Neural cell (in vitro differentiated cells): ENCODE data around the gene ARIH1. TPM values are rescaled to one million over a fixed set of nuclear protein-coding genes. Genes with fewer than 3 reads are reported as not detected.

Experiments
- H2AFZ ChIP-seq: fragments of 200-600, 300-800 bp; sonication (generic), shearing (Covaris generic); 2 replicates; pipeline ENCODE4 v1.6.0; 2014; ENCODE audit warnings: low read depth, mild to moderate bottlenecking, antibody characterized with exemption, low read length, moderate library complexity
- H3F3A ChIP-seq: fragments of 200-600 bp; shearing (Covaris generic); 2 replicates; pipeline ENCODE4 v1.6.1; 2016; ENCODE audit warnings: mild to moderate bottlenecking, moderate library complexity, mixed read lengths, antibody characterized with exemption, low read length; ENCODE audit not compliant: insufficient read depth, poor library complexity, severe bottlenecking
- H3K27ac ChIP-seq: fragments of 200-600, 300-800 bp; sonication (generic), shearing (Covaris generic); 2 replicates; pipeline ENCODE4 v1.5.1; 2014; ENCODE audit warnings: mild to moderate bottlenecking, low read length, moderate library complexity
- H3K27me3 ChIP-seq: fragments of 300-800, 200-600 bp; sonication (generic), shearing (Covaris generic); 2 replicates; pipeline ENCODE4 v1.6.0; 2014; ENCODE audit warnings: mild to moderate bottlenecking, low read depth, low read length, moderate library complexity; ENCODE audit not compliant: insufficient read depth
- H3K36me3 ChIP-seq: fragments of 300-800, 200-600 bp; sonication (generic), shearing (Covaris generic); 2 replicates; pipeline ENCODE4 v1.5.1; 2014; ENCODE audit warnings: mild to moderate bottlenecking, antibody characterized with exemption, low read length, moderate library complexity; ENCODE audit not compliant: insufficient read depth
- H3K4me2 ChIP-seq: fragments of 300-800, 200-600 bp; sonication (generic), shearing (Covaris generic); 2 replicates; pipeline ENCODE4 v1.6.0; 2014; ENCODE audit warnings: mild to moderate bottlenecking, low read length
- H3K4me3 ChIP-seq: fragments of 300-800, 200-600 bp; sonication (generic), shearing (Covaris generic); 2 replicates; pipeline ENCODE4 v1.5.1; 2014; ENCODE audit warnings: mild to moderate bottlenecking, low read length, moderate library complexity
- H3K79me2 ChIP-seq: fragments of 200-600 bp; shearing (Covaris generic); replicated peaks from 2 replicates; pipeline ENCODE4 v1.6.0; 2014; ENCODE audit warnings: mild to moderate bottlenecking, low read length, moderate library complexity; ENCODE audit not compliant: insufficient read depth
- H3K9ac ChIP-seq: fragments of 300-800, 200-600 bp; sonication (generic), shearing (Covaris generic); 2 replicates; pipeline ENCODE4 v1.6.1; 2016; ENCODE audit warnings: mild to moderate bottlenecking, low read length, mixed read lengths
- H3K9me2 ChIP-seq: fragments of 200-600 bp; shearing (Covaris generic); 2 replicates; pipeline ENCODE4 v1.6.1; 2016; ENCODE audit warnings: mild to moderate bottlenecking, low read length, mixed read lengths; ENCODE audit not compliant: insufficient read depth
- H3K9me3 ChIP-seq: fragments of 200-600, 300-800 bp; sonication (generic), shearing (Covaris generic); 2 replicates; pipeline ENCODE4 v1.6.1; 2016; ENCODE audit warnings: mild to moderate bottlenecking, mixed run types, low read length, moderate library complexity, mixed read lengths
- H4K20me1 ChIP-seq: fragments of 200-600 bp; shearing (Covaris generic); 2 replicates; pipeline ENCODE4 v1.6.1; 2016; ENCODE audit warnings: mild to moderate bottlenecking, mixed run types; ENCODE audit not compliant: insufficient read depth
- EP300 ChIP-seq: fragments of 450-650 bp; conservative IDR thresholded peaks from 2 replicates; pipeline ENCODE4 v1.6.1; 2014; ENCODE audit warnings: antibody characterized with exemption, mild to moderate bottlenecking, moderate library complexity; ENCODE audit not compliant: poor library complexity, severe bottlenecking
- EZH2 ChIP-seq: fragments of 200-600, 300-800 bp; shearing (Covaris generic), sonication (generic); IDR thresholded peaks from 2 replicates; pipeline ENCODE4 v1.6.1; 2014; ENCODE audit warnings: antibody characterized with exemption, low read length, borderline replicate concordance, mild to moderate bottlenecking; ENCODE audit not compliant: insufficient read depth, poor library complexity, severe bottlenecking
- MXI1 ChIP-seq: fragments of 450-650 bp; conservative IDR thresholded peaks from 2 replicates; pipeline ENCODE4 v1.6.1; 2014; ENCODE audit warnings: antibody characterized with exemption, mild to moderate bottlenecking; ENCODE audit not compliant: poor library complexity, severe bottlenecking
- POLR2AphosphoS5 ChIP-seq: IDR thresholded peaks from 2 replicates; pipeline ENCODE4 v1.6.1; 2012
- RAD21 ChIP-seq: fragments of 450-650 bp; conservative IDR thresholded peaks from 2 replicates; pipeline ENCODE4 v1.6.1; 2014; ENCODE audit warnings: antibody characterized with exemption, mild to moderate bottlenecking, moderate library complexity
- SMC3 ChIP-seq: fragments of 450-650 bp; conservative IDR thresholded peaks from 2 replicates; pipeline ENCODE4 v1.6.1; 2014; ENCODE audit warnings: antibody characterized with exemption, mild to moderate bottlenecking, moderate library complexity; ENCODE audit not compliant: poor library complexity
- TAF1 ChIP-seq: IDR thresholded peaks from 2 replicates; pipeline ENCODE4 v1.6.1; 2012; ENCODE audit warnings: low read depth
- polyA plus RNA-seq: library from polyadenylated mRNA; depleted of rRNA; stranded (reverse); fragments of >200 nt; gene quantifications from 2 replicates; pipeline ENCODE4 v1.2.3, GENCODE V29; 2014
- TF ChIP-seq, protein P1 (sequence below): fragments of 450-650 bp; IDR thresholded peaks from 2 replicates; pipeline ENCODE4 v1.5.1; 2014; ENCODE audit warnings: antibody characterized with exemption, mild to moderate bottlenecking, moderate library complexity; ENCODE audit not compliant: poor library complexity, severe bottlenecking
- TF ChIP-seq, protein P2 (sequence below): IDR thresholded peaks from 2 replicates; pipeline ENCODE4 v1.6.1; 2012; ENCODE audit warnings: borderline replicate concordance

The ARIH1 gene
- polyA plus RNA-seq, 1 donor from 2014 or later, result 72.1 TPM

DNA sequence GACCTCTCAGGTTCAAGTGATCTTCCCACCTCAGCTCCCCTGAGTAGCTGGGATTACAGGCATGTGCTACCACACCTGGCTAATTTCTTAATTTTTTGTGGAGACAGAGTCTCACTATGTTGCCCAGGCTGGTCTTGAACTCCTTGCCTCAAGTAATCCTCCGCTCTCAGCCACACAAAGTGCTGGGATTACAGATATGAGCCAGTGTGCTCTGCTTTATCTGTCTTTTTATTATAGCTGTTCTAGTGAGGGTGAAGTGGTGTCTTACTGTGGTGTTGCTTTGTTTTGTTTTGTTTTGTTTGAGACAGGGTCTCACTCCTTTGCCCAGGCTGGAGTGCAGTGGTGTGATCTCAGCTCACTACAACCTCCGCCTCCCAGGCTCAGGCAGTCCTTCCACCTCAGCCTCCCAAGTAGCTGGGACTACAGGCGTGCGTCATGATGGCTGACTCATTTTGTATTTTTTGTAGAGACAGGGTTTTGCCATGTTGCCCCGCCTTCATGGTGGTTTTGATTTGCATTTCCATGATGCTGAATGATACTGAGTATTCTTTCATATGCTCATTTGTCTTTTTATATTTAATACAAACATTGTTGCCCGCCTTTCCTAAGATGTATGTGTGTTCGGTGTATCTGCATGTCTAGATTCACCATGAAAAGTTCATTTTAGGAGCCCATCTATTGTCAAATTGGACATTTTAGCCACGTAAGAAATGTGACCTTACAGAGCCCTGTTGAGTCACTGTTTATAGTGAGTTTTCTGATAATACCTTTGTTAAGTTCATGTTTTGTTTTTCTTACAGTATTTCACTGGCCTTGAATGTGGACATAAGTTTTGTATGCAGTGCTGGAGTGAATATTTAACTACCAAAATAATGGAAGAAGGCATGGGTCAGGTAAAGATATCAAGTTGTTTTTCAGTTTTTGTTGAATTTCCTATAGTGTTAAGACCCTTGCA is 80.6 kb downstream of the ARIH1 start:
- H3K4me2 ChIP-seq, result no peak overlapping the region
- no peaks in the 10 kb centered on the region for H3F3A ChIP-seq
- H3K9me3 ChIP-seq, result no peaks in the 10 kb centered on the region
- H3K27me3 ChIP-seq, result no peaks in the 10 kb centered on the region
- H2AFZ ChIP-seq, result no peak overlapping the region
- no peaks in the 10 kb centered on the region for H3K36me3 ChIP-seq
- H3K4me3 ChIP-seq, result no peak overlapping the region
- H3K79me2 ChIP-seq, result peaks cover 20% of the 10 kb centered on the region
- no peaks in the 10 kb centered on the region for H4K20me1 ChIP-seq
- no peaks in the 10 kb centered on the region for H3K9me2 ChIP-seq
- no peak overlapping the region for H3K9ac ChIP-seq
- TF ChIP-seq SMC3, result no peak
- TF ChIP-seq TAF1, result no peak
- no peak for TF ChIP-seq EP300
- no peak for TF ChIP-seq RAD21
- no peak for TF ChIP-seq POLR2AphosphoS5
- TF ChIP-seq, protein P1, sequence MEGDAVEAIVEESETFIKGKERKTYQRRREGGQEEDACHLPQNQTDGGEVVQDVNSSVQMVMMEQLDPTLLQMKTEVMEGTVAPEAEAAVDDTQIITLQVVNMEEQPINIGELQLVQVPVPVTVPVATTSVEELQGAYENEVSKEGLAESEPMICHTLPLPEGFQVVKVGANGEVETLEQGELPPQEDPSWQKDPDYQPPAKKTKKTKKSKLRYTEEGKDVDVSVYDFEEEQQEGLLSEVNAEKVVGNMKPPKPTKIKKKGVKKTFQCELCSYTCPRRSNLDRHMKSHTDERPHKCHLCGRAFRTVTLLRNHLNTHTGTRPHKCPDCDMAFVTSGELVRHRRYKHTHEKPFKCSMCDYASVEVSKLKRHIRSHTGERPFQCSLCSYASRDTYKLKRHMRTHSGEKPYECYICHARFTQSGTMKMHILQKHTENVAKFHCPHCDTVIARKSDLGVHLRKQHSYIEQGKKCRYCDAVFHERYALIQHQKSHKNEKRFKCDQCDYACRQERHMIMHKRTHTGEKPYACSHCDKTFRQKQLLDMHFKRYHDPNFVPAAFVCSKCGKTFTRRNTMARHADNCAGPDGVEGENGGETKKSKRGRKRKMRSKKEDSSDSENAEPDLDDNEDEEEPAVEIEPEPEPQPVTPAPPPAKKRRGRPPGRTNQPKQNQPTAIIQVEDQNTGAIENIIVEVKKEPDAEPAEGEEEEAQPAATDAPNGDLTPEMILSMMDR, result no peak
- no peak for TF ChIP-seq EZH2
- TF ChIP-seq MXI1, result no peak
- TF ChIP-seq, protein P2, sequence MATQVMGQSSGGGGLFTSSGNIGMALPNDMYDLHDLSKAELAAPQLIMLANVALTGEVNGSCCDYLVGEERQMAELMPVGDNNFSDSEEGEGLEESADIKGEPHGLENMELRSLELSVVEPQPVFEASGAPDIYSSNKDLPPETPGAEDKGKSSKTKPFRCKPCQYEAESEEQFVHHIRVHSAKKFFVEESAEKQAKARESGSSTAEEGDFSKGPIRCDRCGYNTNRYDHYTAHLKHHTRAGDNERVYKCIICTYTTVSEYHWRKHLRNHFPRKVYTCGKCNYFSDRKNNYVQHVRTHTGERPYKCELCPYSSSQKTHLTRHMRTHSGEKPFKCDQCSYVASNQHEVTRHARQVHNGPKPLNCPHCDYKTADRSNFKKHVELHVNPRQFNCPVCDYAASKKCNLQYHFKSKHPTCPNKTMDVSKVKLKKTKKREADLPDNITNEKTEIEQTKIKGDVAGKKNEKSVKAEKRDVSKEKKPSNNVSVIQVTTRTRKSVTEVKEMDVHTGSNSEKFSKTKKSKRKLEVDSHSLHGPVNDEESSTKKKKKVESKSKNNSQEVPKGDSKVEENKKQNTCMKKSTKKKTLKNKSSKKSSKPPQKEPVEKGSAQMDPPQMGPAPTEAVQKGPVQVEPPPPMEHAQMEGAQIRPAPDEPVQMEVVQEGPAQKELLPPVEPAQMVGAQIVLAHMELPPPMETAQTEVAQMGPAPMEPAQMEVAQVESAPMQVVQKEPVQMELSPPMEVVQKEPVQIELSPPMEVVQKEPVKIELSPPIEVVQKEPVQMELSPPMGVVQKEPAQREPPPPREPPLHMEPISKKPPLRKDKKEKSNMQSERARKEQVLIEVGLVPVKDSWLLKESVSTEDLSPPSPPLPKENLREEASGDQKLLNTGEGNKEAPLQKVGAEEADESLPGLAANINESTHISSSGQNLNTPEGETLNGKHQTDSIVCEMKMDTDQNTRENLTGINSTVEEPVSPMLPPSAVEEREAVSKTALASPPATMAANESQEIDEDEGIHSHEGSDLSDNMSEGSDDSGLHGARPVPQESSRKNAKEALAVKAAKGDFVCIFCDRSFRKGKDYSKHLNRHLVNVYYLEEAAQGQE, result no peak
- no peak overlapping the region for H3K27ac ChIP-seq

DNA sequence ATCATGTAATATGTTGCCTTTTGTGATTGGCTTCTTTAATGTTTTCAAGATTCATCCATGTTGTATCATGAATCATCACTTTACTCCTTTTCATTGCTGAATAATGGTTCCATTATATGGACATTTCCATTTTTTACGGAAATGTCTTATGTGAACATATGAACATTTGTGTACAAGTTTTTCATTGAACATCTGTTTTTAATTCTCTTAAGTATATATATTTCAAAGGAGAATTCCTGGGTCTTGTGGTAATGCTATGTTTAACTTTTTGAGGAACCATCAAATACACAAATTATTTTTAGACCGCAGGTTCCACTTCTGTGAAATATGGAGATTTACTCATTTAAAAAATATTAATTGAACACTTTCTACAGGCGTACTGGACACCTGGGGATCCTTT is 85.7 kb downstream of the ARIH1 start:
- Histone ChIP-seq H3K36me3 (peaks cover 4% of the 10 kb centered on the region), H3K4me3 (no peak overlapping the region)

More for the DNA sequence above, 85.7 kb downstream of the ARIH1 start:
- Histone ChIP-seq H4K20me1 (no peaks in the 10 kb centered on the region), H3K79me2 (peaks cover 16% of the 10 kb centered on the region), H2AFZ (no peak overlapping the region), H3K9ac (no peak overlapping the region), H3K4me2 (no peak overlapping the region), H3K27ac (no peak overlapping the region), H3K9me2 (no peaks in the 10 kb centered on the region), H3K9me3 (no peaks in the 10 kb centered on the region), H3K27me3 (no peaks in the 10 kb centered on the region), H3F3A (no peaks in the 10 kb centered on the region)
- TF ChIP-seq, protein P1, result no peak
- no peak for TF ChIP-seq SMC3
- no peak for TF ChIP-seq TAF1
- TF ChIP-seq EP300, result no peak
- no peak for TF ChIP-seq RAD21
- TF ChIP-seq, protein P2, result no peak
- no peak for TF ChIP-seq EZH2
- no peak for TF ChIP-seq POLR2AphosphoS5
- TF ChIP-seq MXI1, result no peak
